B cell (primary cell): ENCODE data around the gene SH3RF3. TPM values are rescaled to one million over a fixed set of nuclear protein-coding genes. Genes with fewer than 3 reads are reported as not detected.

Source experiments
- ATAC-seq: fragments of 200-7000 bp; cut with Tn5 transposase; one replicate; pipeline ENCODE4 v1.10.0; 2021; ENCODE audit warnings: low read depth, mild to moderate bottlenecking, moderate number of reproducible peaks, moderate library complexity
- CTCF ChIA-PET: fragments of 350-600 bp; sonication (Branson Sonifier 250); formaldehyde crosslinking; loops from one replicate; lab custom pipeline; 2021; ENCODE audit warnings: antibody characterized with exemption, inconsistent platforms; lab: Charles Lee
- POLR2A ChIA-PET: fragments of 350-600 bp; sonication (Branson Sonifier 250); formaldehyde crosslinking; loops from one replicate; lab custom pipeline; 2021; ENCODE audit warnings: antibody characterized with exemption; lab: Charles Lee
- DNase-seq: peaks from one replicate; pipeline ENCODE4 v3.0.0; 2013
- H2AFZ ChIP-seq: 2 replicates; pipeline ENCODE4 v1.6.1; 2012; ENCODE audit warnings: mild to moderate bottlenecking, low read depth, low read length; ENCODE audit not compliant: insufficient read depth, poor library complexity, severe bottlenecking
- H3K27ac ChIP-seq, 2 donors: 1 replicate in 1 of 2; 2 replicates in 1 of 2; pipeline ENCODE4 v1.5.1; 2012 to 2013; ENCODE audit warnings: low read length in 2 of 2, mild to moderate bottlenecking in 2 of 2, moderate library complexity in 1 of 2
- H3K27me3 ChIP-seq, 4 experiments: fragments of 200-600 bp in 1 of 4; sonication (generic) in 1 of 4; replicated peaks in 1 of 4; 1 replicate in 2 of 4; 2 replicates in 2 of 4; pipeline versions ENCODE4 v1.6.1 to v1.7.0; 2013 to 2016; ENCODE audit warnings: low read length in 3 of 4, mild to moderate bottlenecking in 2 of 4, mixed read lengths in 1 of 4, moderate library complexity in 1 of 4; ENCODE audit not compliant: insufficient read depth in 4 of 4, control insufficient read depth in 3 of 4; ENCODE audit errors: control extremely low read depth in 1 of 4
- H3K36me3 ChIP-seq, 2 experiments: replicated peaks in 1 of 2; 1 replicate in 1 of 2; 2 replicates in 1 of 2; pipeline versions ENCODE4 v1.6.1 to v1.7.1; 2013; ENCODE audit warnings: low read length in 1 of 2; ENCODE audit not compliant: insufficient read depth in 2 of 2, control insufficient read depth in 1 of 2; ENCODE audit errors: control extremely low read depth in 1 of 2, extremely low read depth in 1 of 2
- H3K4me1 ChIP-seq, 2 donors: fragments of 200-600 bp in 1 of 2; sonication (generic) in 1 of 2; 1 replicate in 1 of 2; 2 replicates in 1 of 2; pipeline versions ENCODE4 v1.5.1 to v1.6.1; 2013 to 2017; ENCODE audit warnings: low read length in 2 of 2; ENCODE audit not compliant: control insufficient read depth in 2 of 2, insufficient read depth in 2 of 2
- H3K4me2 ChIP-seq: replicated peaks from 2 replicates; pipeline ENCODE3; 2012; ENCODE audit warnings: mild to moderate bottlenecking, low read depth, low read length; ENCODE audit not compliant: poor library complexity, severe bottlenecking
- H3K4me3 ChIP-seq, 5 experiments: fragments of 200-600 bp in 1 of 5; sonication (generic) in 1 of 5; 1 replicate in 3 of 5; 2 replicates in 2 of 5; pipeline versions ENCODE4 v1.5.1 to v1.7.0; 2011 to 2016; ENCODE audit warnings: low read length in 4 of 5, mild to moderate bottlenecking in 4 of 5, low read depth in 2 of 5, control low read depth in 1 of 5, moderate library complexity in 1 of 5; ENCODE audit not compliant: insufficient read depth in 1 of 5; ENCODE audit errors: control extremely low read depth in 1 of 5, extremely low read depth in 1 of 5
- H3K79me2 ChIP-seq: fragments of 200-600 bp; sonication (generic); one replicate; pipeline ENCODE4 v1.6.0; 2016; ENCODE audit warnings: low read length; ENCODE audit not compliant: control insufficient read depth, insufficient read depth
- H3K9ac ChIP-seq: fragments of 200-600 bp; sonication (generic); 2 replicates; pipeline ENCODE4 v1.6.1; 2017; ENCODE audit warnings: mild to moderate bottlenecking, low read length, moderate library complexity
- H3K9me3 ChIP-seq, 3 donors: one replicate each; pipeline versions ENCODE4 v1.6.1 to v1.7.1; 2013; ENCODE audit warnings: low read length in 2 of 3; ENCODE audit not compliant: control insufficient read depth in 2 of 3, insufficient read depth in 1 of 3; ENCODE audit errors: control extremely low read depth in 1 of 3
- H4K20me1 ChIP-seq: 2 replicates; pipeline ENCODE4 v1.6.0; 2012; ENCODE audit warnings: mild to moderate bottlenecking, low read length; ENCODE audit not compliant: insufficient read depth, control insufficient read depth, poor library complexity, severe bottlenecking
- H3K27ac Mint-ChIP-seq: one replicate; pipeline ENCODE4 v1.8.0; 2021; ENCODE audit warnings: mixed read lengths
- H3K27me3 Mint-ChIP-seq: one replicate; pipeline ENCODE4 v1.8.0; 2021; ENCODE audit warnings: mixed read lengths
- H3K4me1 Mint-ChIP-seq: one replicate; pipeline ENCODE4 v1.8.0; 2021; ENCODE audit warnings: mixed read lengths
- H3K4me3 Mint-ChIP-seq: one replicate; pipeline ENCODE4 v1.8.0; 2021; ENCODE audit warnings: mixed read lengths
- H3K9me3 Mint-ChIP-seq: one replicate; pipeline ENCODE4 v1.8.0; 2022; ENCODE audit warnings: mixed read lengths; ENCODE audit not compliant: insufficient read depth
- EZH2 ChIP-seq: IDR thresholded peaks from 2 replicates; pipeline ENCODE4 v1.6.1; 2012; ENCODE audit warnings: borderline replicate concordance, low read depth, mild to moderate bottlenecking, moderate library complexity, low read length; ENCODE audit not compliant: insufficient read depth, poor library complexity, severe bottlenecking
- WGBS: methylation state at CpG from one replicate; pipeline ENCODE4 v1.1.5; 2013; ENCODE audit warnings: missing lambda C conversion rate; ENCODE audit not compliant: insufficient coverage; 5-methylcytosine and 5-hydroxymethylcytosine counted together
- intact Hi-C: fragments of 100-400 bp; cut with micrococcal nuclease; formaldehyde crosslinking; loops from one replicate; pipeline ENCODE4 v1.10.0; 2022
- polyA plus RNA-seq: library from polyadenylated mRNA; depleted of rRNA; stranded (reverse); fragments of >200 nt; gene quantifications from 2 replicates; pipeline ENCODE4 v1.2.3, GENCODE V29; 2012
- total RNA-seq, 2 donors: library from RNA; stranded (reverse); fragments of 120-200 nt in 1 of 2; gene quantifications; 1 replicate in 1 of 2; 2 replicates in 1 of 2; pipeline versions ENCODE4 v1.2.3 to v1.2.4, GENCODE V29; 2013 to 2022
- TF ChIP-seq, protein P1 (sequence below): fragments of 200-600 bp; IDR thresholded peaks from one replicate; pipeline ENCODE4 v1.8.0; 2022; ENCODE audit warnings: antibody characterized with exemption, mild to moderate bottlenecking

SH3RF3 gene
- total and polyA plus RNA-seq, 2 donors (not counting 1 experiment from before 2014, with no cell fraction given), result 0.07 to 1.2 TPM

DNA sequence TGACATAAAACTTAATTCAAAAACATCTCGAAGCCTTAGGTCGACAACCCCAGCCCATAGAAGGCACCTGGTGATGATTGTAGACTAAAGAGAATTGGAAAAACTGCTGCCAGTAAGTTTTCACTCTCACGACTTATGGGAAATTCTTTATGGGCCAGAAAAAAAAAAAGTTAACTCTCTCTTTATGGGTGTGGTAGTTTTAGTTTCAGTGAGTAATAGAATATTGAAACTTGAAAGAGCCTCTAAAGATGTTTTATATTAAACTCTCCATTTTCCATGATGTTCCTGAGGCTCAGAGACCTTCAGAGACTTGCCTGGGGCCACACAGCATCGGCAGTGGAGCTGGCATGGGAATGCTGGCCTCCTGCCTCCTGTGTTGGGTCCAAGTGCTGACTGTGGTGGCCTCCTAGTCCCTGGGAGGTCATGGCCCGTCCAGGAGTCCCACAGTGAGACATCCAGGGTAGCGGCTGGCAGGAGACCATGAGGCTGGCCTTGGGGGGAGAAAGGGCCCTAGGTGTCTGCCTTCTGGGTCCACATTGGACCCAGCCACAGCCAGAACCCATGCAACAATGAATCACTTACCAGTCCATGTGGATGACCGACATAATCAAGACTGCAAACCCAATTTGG lies 325.9 kb downstream of the SH3RF3 start:
- Histone ChIP-seq H4K20me1 (no peaks in the 10 kb centered on the region), H3K36me3 (no peaks in the 10 kb centered on the region), H3K4me2 (no peak overlapping the region), H3K27ac (no peak overlapping the region), H3K9ac (no peak overlapping the region), H3K9me3 (no peaks in the 10 kb centered on the region), H3K79me2 (no peaks in the 10 kb centered on the region), H2AFZ (no peak overlapping the region), H3K4me1 (no peaks in the 10 kb centered on the region), H3K27me3 (no peaks in the 10 kb centered on the region), H3K4me3 (no peak overlapping the region)
- no peak overlapping the region for H3K27ac Mint-ChIP-seq
- 83% methylated on average over 3 of the region's 7 CpGs for WGBS
- H3K9me3 Mint-ChIP-seq, result no peaks in the 10 kb centered on the region
- intact Hi-C loops, result no loop called here
- ChIA-PET CTCF (no interaction called here), POLR2A (no interaction called here)
- peaks cover 9% of the 10 kb centered on the region for H3K27me3 Mint-ChIP-seq
- peaks cover 3% of the 10 kb centered on the region for H3K4me1 Mint-ChIP-seq
- ATAC-seq (no peak), DNase-seq (no peak)
- TF ChIP-seq, protein P1, sequence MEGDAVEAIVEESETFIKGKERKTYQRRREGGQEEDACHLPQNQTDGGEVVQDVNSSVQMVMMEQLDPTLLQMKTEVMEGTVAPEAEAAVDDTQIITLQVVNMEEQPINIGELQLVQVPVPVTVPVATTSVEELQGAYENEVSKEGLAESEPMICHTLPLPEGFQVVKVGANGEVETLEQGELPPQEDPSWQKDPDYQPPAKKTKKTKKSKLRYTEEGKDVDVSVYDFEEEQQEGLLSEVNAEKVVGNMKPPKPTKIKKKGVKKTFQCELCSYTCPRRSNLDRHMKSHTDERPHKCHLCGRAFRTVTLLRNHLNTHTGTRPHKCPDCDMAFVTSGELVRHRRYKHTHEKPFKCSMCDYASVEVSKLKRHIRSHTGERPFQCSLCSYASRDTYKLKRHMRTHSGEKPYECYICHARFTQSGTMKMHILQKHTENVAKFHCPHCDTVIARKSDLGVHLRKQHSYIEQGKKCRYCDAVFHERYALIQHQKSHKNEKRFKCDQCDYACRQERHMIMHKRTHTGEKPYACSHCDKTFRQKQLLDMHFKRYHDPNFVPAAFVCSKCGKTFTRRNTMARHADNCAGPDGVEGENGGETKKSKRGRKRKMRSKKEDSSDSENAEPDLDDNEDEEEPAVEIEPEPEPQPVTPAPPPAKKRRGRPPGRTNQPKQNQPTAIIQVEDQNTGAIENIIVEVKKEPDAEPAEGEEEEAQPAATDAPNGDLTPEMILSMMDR, result no peak
- no peak for TF ChIP-seq EZH2
- H3K4me3 Mint-ChIP-seq, result no peak overlapping the region

DNA sequence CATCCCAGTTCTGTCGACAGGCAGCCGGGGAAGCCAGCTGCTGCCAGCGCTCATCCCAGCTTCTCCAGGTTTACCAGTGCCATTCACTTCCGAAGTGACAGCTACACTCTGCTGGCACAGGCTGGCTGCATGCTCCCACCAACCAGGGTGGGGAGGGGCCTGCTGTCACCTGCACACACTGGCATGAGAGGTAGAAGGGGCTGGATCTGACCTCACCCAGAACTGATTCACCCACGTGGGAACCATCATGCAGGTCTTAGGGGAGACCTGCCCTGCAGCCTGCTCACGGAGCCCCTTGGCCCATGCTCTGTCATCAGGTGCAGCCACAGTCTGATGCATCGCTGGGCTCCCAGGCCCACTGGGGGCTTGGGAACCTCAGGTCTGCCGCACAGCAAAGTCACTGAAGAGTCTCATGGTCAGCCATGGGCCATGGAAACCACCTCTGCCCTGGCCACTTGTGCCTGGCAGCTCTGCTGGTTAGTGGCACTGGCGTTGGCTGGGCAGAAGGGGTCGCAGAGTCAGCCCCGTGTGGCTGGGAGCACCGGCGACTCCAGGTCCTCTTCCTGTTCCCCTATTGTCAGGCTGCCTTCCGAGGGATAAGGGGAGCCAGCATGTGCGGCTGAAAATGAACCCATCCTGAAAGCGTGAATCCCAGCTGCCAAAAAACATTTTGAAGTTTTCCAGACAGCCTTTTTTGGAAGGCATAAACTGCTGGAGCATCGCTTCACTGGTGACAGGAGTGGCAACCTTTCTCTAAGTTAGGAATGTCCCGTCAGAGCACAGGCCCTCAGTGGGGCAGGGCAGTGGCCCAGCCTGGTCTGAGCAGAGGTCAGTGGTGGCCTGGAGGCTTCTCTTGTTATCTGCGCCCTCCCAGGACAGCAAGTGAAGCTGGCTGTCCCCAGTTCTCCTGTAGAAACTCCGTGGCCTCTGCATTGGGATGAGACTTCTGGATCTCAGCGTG lies 327.0 kb downstream of the SH3RF3 start:
- Histone ChIP-seq H2AFZ (no peak overlapping the region), H3K4me1 (no peaks in the 10 kb centered on the region), H3K4me3 (no peak overlapping the region), H3K27me3 (no peaks in the 10 kb centered on the region), H3K4me2 (no peak overlapping the region), H3K79me2 (no peaks in the 10 kb centered on the region), H3K9ac (no peak overlapping the region), H3K27ac (no peak overlapping the region), H3K9me3 (no peaks in the 10 kb centered on the region), H3K36me3 (no peaks in the 10 kb centered on the region), H4K20me1 (no peaks in the 10 kb centered on the region)
- no peaks in the 10 kb centered on the region for H3K9me3 Mint-ChIP-seq
- no peak overlapping the region for H3K4me3 Mint-ChIP-seq
- ChIA-PET CTCF (no interaction called here), POLR2A (no interaction called here)
- WGBS, result 82% methylated on average over 21 of the region's 21 CpGs
- no peak overlapping the region for H3K27ac Mint-ChIP-seq
- peaks cover 3% of the 10 kb centered on the region for H3K4me1 Mint-ChIP-seq
- intact Hi-C loops, result no loop called here
- peaks cover 13% of the 10 kb centered on the region for H3K27me3 Mint-ChIP-seq
- DNase-seq (no peak), ATAC-seq (no peak)
- TF ChIP-seq EZH2, result no peak
- TF ChIP-seq, protein P1, result no peak
